Mesothelial cell of epicardium (in vitro differentiated cells): Measurements from ENCODE around the gene ARMC6. TPM values are rescaled to one million over a fixed set of nuclear protein-coding genes. Genes with fewer than 3 reads are reported as not detected.

ENCODE experiments used
- DNase-seq, 2 experiments: peaks; one replicate each; pipeline ENCODE4 v3.0.0; 2021; ENCODE audit warnings: low spot score in 2 of 2; ENCODE audit not compliant: unreplicated experiment in 2 of 2
- H3K27ac Mint-ChIP-seq: 2 replicates; pipeline ENCODE4 v1.8.0; 2021; ENCODE audit warnings: mixed read lengths
- H3K27me3 Mint-ChIP-seq: 2 replicates; pipeline ENCODE4 v1.8.0; 2021; ENCODE audit warnings: low read depth, mixed read lengths
- H3K36me3 Mint-ChIP-seq: 2 replicates; pipeline ENCODE4 v1.8.0; 2021; ENCODE audit warnings: mixed read lengths
- H3K4me1 Mint-ChIP-seq: 2 replicates; pipeline ENCODE4 v1.8.0; 2021; ENCODE audit warnings: mixed read lengths
- H3K4me3 Mint-ChIP-seq: 2 replicates; pipeline ENCODE4 v1.8.0; 2021; ENCODE audit warnings: mild to moderate bottlenecking, moderate library complexity, mixed read lengths
- H3K9me3 Mint-ChIP-seq: 2 replicates; pipeline ENCODE4 v1.8.0; 2021; ENCODE audit warnings: mixed read lengths
- total RNA-seq: library from RNA; stranded (reverse); gene quantifications from 3 replicates; pipeline ENCODE4 v1.2.1, GENCODE V29; 2021
- TF ChIP-seq, protein P1 (sequence below): fragments of 200-600 bp; sonication (generic); IDR thresholded peaks from one replicate; pipeline ENCODE4 v1.5.0; 2021; ENCODE audit warnings: antibody characterized with exemption; ENCODE audit not compliant: unreplicated experiment

Gene ARMC6
- total RNA-seq, 1 donor from 2014 or later, result 25.8 TPM

DNA sequence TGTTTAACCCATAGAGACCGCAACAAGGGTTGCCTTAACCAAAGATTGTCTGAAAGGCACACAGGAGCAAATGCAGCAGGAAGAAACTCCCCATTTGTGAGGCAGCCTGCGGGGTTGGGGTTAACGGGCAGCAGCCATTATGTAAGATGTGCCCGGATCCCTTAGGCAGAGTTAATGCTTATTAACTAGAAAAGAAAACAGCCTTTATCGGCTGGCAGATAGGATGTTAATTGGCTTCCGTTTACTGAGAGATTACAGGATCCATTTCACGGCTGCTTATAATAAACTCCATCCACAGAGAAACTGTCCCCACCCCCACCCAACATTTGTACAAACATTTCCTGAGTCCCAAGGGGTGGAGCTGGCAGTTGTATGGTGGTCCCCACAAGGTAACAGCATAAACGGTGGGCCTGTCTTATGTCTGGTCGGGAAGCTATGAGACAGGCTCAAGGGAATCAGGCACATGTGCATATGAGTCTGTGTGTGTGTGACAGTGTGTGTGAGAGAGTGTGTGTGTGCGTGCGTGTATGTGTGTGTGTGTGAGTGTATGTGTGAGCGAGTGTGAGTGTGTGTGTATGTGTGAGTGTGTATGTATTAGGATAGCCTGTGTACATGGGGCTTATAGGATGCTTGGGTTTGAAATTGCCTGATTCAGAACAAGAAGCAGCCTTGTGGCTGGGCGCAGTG lies 40.9 kb downstream of the ARMC6 start:
- Mint-ChIP-seq H3K36me3 (peaks cover 7% of the 10 kb centered on the region), H3K27me3 (no peaks in the 10 kb centered on the region), H3K4me1 (peaks cover 1% of the 10 kb centered on the region), H3K9me3 (no peaks in the 10 kb centered on the region), H3K4me3 (no peak overlapping the region), H3K27ac (no peak overlapping the region)
- TF ChIP-seq, protein P1, sequence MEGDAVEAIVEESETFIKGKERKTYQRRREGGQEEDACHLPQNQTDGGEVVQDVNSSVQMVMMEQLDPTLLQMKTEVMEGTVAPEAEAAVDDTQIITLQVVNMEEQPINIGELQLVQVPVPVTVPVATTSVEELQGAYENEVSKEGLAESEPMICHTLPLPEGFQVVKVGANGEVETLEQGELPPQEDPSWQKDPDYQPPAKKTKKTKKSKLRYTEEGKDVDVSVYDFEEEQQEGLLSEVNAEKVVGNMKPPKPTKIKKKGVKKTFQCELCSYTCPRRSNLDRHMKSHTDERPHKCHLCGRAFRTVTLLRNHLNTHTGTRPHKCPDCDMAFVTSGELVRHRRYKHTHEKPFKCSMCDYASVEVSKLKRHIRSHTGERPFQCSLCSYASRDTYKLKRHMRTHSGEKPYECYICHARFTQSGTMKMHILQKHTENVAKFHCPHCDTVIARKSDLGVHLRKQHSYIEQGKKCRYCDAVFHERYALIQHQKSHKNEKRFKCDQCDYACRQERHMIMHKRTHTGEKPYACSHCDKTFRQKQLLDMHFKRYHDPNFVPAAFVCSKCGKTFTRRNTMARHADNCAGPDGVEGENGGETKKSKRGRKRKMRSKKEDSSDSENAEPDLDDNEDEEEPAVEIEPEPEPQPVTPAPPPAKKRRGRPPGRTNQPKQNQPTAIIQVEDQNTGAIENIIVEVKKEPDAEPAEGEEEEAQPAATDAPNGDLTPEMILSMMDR, result no peak
- no peak for DNase-seq

DNA sequence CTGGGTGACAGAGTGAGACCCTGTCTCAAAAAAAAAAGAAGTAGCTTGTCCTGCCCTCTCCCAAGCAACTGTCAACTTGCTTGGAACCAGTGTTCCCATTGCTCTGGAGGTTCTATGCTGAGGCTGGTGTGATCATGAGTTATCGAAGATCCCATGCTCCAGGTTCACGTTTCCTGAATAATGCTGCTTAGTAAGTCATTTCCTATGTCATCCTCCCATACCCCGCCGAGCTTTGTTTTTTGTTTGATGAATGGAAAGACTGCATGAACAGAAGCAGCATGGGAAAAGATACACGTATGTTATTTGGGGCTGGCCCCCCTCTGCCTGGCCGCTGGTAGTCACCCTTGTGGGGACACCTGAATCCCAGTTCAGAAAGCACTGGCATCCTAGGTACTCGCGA lies 41.7 kb downstream of the ARMC6 start:
- TF ChIP-seq, protein P1, result no peak
- Mint-ChIP-seq H3K9me3 (no peaks in the 10 kb centered on the region), H3K36me3 (peaks cover 7% of the 10 kb centered on the region), H3K27me3 (no peaks in the 10 kb centered on the region), H3K4me1 (peaks cover 1% of the 10 kb centered on the region), H3K4me3 (no peak overlapping the region), H3K27ac (no peak overlapping the region)
- DNase-seq, result no peak

DNA sequence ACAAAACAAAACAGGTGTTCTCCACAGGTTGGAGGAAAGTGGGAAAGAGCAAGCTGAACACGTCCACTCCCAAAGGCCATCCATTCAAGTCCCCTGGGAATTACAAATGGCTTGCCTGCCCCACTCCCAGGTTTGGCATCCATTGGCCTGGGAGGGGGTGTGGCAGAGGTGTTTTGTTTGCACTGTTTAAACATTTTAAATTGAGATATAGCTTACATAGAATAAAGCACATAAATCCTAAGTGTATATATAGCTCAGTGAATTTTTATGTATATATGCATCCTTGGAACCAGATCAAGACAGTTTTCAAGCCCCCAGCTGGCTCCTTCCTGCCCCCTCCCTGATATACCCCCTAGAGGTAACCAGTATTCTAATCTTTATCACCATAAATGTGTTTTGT lies 43.1 kb downstream of the ARMC6 start:
- H3K36me3 Mint-ChIP-seq, result peaks cover 5% of the 10 kb centered on the region

DNA sequence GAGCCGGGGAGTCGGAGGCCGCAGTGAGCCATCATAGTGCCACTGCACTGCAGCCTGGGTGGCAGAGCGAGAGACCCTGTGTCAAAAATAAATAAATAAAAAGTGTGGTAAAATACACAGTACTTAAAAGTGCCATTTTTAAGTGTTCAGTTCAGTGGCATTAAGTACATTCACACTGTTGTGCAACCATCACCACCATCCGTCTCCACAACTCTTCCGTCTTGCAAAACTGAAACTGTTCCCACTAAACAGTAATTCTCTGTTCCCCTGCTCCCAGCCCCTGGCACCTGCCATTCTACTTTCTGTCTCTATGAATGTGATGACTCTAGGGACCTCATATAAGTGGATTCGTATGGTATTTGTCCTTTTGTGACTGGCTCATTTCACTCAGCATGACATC lies 43.7 kb downstream of the ARMC6 start:
- H3K36me3 Mint-ChIP-seq, result peaks cover 5% of the 10 kb centered on the region
- peaks cover 1% of the 10 kb centered on the region for H3K4me1 Mint-ChIP-seq
- no peaks in the 10 kb centered on the region for H3K9me3 Mint-ChIP-seq
- no peak overlapping the region for H3K27ac Mint-ChIP-seq
- TF ChIP-seq, protein P1, result no peak
- DNase-seq, result no peak
- H3K4me3 Mint-ChIP-seq, result no peak overlapping the region
- no peaks in the 10 kb centered on the region for H3K27me3 Mint-ChIP-seq

More for the DNA sequence above, 43.1 kb downstream of the ARMC6 start:
- Mint-ChIP-seq H3K4me3 (no peak overlapping the region), H3K4me1 (peaks cover 1% of the 10 kb centered on the region), H3K9me3 (no peaks in the 10 kb centered on the region), H3K27me3 (no peaks in the 10 kb centered on the region), H3K27ac (no peak overlapping the region)
- no peak for DNase-seq
- TF ChIP-seq, protein P1, result no peak

DNA sequence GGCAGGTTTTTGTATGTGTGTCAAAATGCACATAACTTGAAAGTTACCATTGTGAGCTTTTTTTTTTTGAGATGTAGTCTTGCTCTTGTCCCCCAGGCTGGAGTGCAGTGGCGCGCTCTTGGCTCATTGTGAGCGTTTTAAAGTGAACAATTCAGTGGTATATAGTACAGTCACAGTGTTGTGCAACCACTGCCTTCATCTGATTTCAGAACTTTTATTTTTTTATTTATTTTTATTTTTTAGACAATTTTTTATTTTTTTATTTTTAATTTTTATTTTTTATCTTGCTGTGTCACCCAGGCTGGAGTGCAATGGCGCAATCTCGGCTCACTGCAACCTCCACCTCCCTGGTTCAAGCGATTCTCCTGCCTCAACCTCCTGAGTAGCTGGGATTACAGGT lies 45.4 kb downstream of the ARMC6 start:
- no peak for DNase-seq
- TF ChIP-seq, protein P1, result no peak
- Mint-ChIP-seq H3K27me3 (no peaks in the 10 kb centered on the region), H3K4me3 (no peak overlapping the region), H3K9me3 (no peaks in the 10 kb centered on the region), H3K27ac (no peak overlapping the region), H3K4me1 (no peaks in the 10 kb centered on the region), H3K36me3 (peaks cover 3% of the 10 kb centered on the region)
